ENCODE data around the gene ROS1.
"Not testable (repeated sequence)": the region's sequence is repeated elsewhere in the genome, so short reads cannot be mapped to it uniquely, and the experiment has no call there.

The ROS1 gene

GRCh38 chr6:117425431-117426153 lies at the start of gene ROS1:
TSS of gene ROS1 (minus strand) at chr6:117425942. CDS start at chr6:117425656, 286 bp downstream.
- DNase-seq, result no peak

- no peak for DNase-seq
These were observed 47.7 kb upstream of the ROS1 start for GRCh38 chr6:117473401-117473800.

- no peak for DNase-seq
These were observed 46.9 kb upstream of the ROS1 start for GRCh38 chr6:117472667-117473066.

DNA sequence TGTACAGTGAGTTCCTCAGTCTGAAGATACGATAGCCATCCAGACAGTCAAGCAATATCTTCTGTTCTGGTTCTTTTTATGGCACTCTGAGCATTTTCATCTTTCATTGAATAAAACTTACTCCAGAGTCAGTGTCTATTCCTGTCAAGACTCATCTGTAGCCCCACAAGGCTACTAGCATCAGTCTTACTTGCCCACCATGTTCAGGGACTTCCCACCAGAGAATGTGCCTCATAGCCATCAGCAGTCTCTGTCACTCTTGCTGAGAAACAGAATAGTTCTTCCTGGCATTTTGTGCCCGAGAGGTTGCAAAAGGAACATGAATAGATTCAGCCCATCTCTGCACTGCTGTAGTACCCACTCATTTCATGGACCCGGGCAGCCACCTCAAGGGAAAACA lies 44.0 kb upstream of the ROS1 start:
- DNase-seq, result no peak

GRCh38 chr6:117469356-117469755 lies 43.6 kb upstream of the ROS1 start:
- DNase-seq, result no peak

GRCh38 chr6:117468527-117468926 lies 42.8 kb upstream of the ROS1 start:
- DNase-seq, result not testable (repeated sequence)

DNA sequence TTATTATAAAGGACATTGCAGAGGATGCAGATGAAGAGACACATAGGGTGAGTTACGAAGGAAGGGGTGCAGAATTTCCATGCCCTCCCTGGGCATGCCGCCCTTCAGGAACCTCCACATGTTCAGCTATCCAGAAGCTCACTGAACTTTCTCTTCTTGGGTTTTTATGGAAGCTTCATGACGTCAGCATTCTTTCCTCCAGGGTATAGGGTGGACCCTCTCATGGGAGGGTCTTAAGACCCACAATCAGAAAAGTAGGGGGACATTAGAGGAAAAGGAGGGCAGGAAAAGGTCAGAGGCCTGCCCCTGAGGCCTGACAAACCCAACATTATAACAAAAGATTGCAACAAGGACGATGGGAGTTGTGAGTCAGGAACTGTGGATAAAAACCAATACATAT lies 42.1 kb upstream of the ROS1 start:
- no peak for DNase-seq

DNA sequence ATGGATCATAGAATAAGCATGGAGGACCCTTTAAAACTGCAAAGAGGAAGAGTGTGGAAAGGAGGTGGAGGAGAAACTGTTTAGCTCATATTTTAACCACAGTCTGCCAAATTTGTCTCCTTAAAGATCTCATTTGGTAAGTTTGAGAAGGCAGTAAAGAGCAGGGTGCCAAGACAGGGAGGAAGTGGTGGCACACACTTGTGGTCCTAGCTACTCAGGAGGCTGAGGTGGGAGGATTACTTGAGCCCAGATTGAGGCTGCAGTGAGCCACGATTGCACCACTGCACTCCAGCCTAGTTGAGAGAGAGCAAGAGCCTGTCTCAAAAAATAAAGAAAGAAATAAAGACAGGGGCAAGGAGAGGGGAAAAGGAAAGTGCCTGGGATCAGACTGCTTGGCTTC lies 39.9 kb upstream of the ROS1 start:
- no peak for DNase-seq

DNA sequence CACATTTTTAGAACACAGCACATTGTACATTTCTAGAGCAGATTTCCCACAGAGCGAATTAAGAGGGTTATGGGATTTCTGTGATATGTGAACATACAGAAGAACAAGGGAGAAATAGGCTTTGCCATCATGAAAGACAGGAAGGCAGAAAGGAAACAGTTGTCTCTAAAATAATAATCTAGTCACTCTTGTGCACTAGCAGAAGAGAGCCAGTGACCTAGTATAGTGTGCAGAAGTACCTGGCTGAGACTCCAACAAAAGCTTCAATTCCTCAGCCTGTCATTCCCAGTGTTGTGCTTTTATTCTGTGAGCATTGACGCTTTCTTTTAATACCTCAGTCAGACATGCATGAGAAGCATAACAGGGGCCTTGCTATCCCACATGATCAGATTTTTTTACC lies 39.0 kb upstream of the ROS1 start:
- DNase-seq, result no peak

GRCh38 chr6:117463762-117464665 lies 38.3 kb upstream of the ROS1 start:
- DNase-seq, result no peak

DNA sequence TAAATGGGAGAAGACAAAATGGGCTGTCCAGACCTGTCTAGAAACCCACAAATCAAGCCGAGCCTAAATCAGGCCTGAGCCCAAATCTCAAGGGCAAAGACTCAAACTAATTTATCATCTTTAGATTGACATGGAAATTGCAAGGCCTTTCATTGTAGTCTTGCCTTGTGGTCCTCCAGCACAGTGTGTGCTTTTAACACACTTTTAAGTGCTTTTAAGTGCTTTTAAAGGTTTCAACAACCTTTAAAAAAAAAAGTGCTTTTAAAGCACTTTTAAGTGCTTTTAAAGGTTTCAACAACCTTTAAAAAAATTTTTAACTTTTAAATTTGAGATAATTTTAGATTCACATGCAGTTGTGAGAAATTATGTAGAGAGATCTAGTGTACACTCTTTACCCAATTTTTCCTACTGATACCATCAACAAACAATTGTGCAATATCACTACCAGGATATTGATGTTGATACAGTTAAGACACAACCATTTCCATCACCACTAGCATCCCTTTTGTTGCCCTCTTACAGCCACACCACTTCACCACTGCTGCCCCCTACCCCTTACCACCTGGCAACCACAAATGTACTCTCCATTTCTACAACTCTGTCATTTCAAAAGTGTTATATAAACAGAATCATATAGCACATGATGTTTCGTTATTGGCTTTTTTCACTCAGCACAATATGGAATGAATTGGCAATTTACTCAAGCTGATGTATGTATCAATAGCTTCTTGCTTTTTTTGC lies 33.6 kb upstream of the ROS1 start:
- DNase-seq, result no peak

- no peak for DNase-seq
These were observed 31.3 kb upstream of the ROS1 start for GRCh38 chr6:117456998-117457397.

DNA sequence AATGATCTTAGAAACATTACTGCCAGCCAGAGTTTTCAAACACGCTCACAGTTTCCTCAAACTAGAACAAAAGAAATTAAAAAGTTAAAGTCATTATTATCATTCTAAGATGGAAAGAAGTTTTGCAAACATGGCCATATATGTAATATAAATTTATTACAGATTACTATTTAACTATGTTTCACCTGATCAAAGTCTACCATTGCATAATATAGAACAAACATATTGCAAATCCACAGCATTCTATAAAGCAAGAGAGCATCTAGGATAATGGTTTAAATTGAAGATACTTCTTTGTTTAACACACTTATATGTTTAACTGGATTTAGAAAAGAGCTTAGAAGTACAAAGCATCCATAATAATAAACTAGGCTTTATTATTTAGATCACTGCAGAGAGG lies 30.5 kb upstream of the ROS1 start:
- no peak for DNase-seq

DNA sequence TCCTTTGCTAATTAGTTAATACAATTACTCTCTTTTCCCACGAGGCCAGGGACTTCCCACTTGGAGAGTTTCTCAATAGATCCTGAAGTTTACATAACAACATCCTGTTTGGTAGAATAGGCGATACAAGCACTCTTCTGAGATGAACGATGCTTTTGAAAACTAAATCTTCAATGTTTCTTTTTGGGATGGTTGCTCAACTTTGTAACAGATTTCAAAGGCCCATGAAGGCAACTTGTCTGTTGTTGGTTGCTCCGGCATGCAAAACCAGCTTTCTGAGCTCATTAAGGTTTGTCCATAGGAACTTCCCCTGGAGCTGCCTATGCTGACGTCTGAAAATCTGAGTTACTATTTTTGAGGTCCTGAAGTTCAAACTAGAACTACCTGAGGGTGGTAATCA lies 25.9 kb upstream of the ROS1 start:
- DNase-seq, result no peak

GRCh38 chr6:117449549-117450439 lies 24.1 kb upstream of the ROS1 start:
- DNase-seq, result peak in 1 of 4 experiments; percentile 26

DNA sequence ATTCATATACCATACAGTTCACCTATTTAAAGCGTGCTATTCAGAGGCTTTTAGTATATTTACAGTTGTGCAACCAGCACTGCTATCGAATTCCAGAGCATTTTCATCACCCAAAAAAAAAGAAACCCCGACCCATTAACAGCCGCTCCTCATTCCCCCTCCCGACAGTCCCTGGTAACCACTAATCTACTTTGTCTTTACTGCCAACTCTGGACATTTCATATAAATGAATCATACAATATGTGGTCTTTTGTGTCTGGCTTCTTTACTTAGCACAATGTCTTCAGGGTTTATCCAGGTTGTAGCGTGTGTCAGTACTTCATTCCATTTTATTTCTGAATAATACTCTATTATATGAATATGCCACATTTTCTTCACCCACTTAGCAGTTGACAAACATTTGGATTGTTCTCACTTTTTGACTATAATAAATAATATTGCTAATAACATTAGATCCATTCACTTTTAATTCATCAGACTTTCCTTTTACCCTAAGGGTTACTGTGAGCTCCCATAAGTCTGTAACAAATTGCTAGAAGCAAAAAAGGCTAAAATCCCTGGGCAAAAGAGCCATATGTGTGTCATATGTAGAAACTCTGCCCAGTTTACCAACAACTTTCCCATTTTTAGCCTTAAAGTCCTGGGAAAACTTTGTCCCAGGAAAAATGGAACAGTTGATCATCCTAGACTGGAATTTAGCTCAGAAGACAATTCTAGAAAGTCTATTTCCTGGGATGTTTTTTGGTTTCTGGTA lies 23.2 kb upstream of the ROS1 start:
- DNase-seq, result no peak

- no peak for DNase-seq
These were observed 22.3 kb upstream of the ROS1 start for GRCh38 chr6:117448011-117448410.

DNA sequence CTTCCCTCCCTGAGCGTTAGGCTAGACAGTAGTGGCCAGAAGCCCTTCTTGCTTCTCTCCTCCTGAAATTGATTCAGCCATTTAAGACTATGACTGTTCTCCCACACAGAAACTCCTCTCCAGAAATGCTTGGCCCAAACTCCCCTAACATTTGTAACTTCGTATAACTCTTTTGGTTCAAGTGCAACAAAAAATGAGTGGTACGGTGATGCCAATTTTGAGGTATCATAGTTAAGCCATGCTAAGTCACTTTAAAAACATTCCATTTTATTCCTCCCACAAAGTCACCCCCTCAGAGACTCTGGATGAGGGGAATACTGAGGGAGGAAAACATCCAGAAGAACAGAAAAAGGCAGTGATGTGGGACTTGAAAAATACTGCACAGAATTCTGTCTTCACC lies 21.1 kb upstream of the ROS1 start:
- DNase-seq, result no peak

DNA sequence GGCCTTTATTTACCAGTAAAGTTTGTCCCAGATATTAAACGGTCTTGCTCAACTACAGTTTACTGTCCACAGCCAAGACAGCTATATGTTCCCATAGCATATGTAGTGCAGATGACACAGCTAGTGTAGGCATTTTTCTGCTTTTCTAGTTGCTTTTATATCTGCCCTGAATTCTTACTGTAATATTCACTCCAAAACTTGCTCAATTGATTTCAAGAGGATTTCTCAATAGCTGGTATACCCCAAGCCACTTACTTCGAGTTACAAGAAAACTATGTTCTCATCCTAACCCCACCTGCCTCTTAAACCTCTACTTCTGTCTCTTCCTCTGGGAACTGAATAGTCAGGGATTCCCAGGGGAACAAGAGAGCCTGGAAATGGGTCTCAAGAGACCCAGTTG lies 18.9 kb upstream of the ROS1 start:
- DNase-seq, result no peak

DNA sequence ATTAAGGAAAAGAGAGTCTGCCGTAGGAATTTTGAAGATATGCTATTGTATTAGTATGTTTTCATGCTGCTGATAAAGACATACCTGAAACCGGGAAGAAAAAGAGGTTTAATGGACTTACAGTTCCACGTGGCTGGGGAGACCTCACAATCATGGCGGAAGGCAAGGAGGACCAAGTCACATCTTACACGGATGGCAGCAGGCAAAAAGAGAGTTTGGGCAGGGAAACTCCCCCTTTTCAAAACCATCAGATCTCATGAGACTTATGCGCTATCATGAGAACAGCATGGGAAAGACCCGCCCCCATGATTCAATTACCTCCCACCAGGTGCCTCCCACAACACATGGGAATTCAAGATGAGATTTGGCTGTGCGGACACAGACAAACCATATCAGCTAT lies 16.6 kb upstream of the ROS1 start:
- DNase-seq, result not testable (repeated sequence)

- DNase-seq, result no peak
These were observed 16.1 kb upstream of the ROS1 start for GRCh38 chr6:117441824-117442264.

Measured in activated naive CD4-positive, alpha-beta T cell (primary cell).